NCI-H1436 (cell line): Measurements from ENCODE around the gene CACNA2D3.

Experiments
- DNase-seq: peaks from one replicate; lab custom pipeline; 2025; lab: John Stamatoyannopoulos, UW

The CACNA2D3 gene

GRCh38 chr3:54797111-54797510 is 674.8 kb downstream of the CACNA2D3 start:
- DNase-seq = no peak

GRCh38 chr3:54800478-54800877 is 678.1 kb downstream of the CACNA2D3 start:
- DNase-seq = no peak

- no peak for DNase-seq
Measured at GRCh38 chr3:54801977-54802376, 679.6 kb downstream of the CACNA2D3 start.

- DNase-seq = no peak
Measured at GRCh38 chr3:54810401-54810800, 688.0 kb downstream of the CACNA2D3 start.

- no peak for DNase-seq
Measured at GRCh38 chr3:54814224-54814623, 691.9 kb downstream of the CACNA2D3 start.

GRCh38 chr3:54817628-54818027 is 695.3 kb downstream of the CACNA2D3 start:
- DNase-seq = no peak

GRCh38 chr3:54818486-54818885 is 696.1 kb downstream of the CACNA2D3 start:
- DNase-seq = no peak

GRCh38 chr3:54818942-54819341 is 696.6 kb downstream of the CACNA2D3 start:
- DNase-seq = no peak

- DNase-seq = no peak
Measured at GRCh38 chr3:54819946-54820345, 697.6 kb downstream of the CACNA2D3 start.

GRCh38 chr3:54822206-54822605 is 699.9 kb downstream of the CACNA2D3 start:
- no peak for DNase-seq

- no peak for DNase-seq
Measured at GRCh38 chr3:54826251-54826691, 703.9 kb downstream of the CACNA2D3 start.

- no peak for DNase-seq
Measured at GRCh38 chr3:54827056-54827687, 704.8 kb downstream of the CACNA2D3 start.

- no peak for DNase-seq
Measured at GRCh38 chr3:54827776-54828175, 705.4 kb downstream of the CACNA2D3 start.

GRCh38 chr3:54830658-54831057 is 708.3 kb downstream of the CACNA2D3 start:
- DNase-seq = no peak

- no peak for DNase-seq
Measured at GRCh38 chr3:54831112-54831511, 708.8 kb downstream of the CACNA2D3 start.

GRCh38 chr3:54832876-54833275 is 710.5 kb downstream of the CACNA2D3 start:
- DNase-seq = no peak

- DNase-seq = no peak
Measured at GRCh38 chr3:54835701-54836100, 713.3 kb downstream of the CACNA2D3 start.

- DNase-seq = no peak
Measured at GRCh38 chr3:54836871-54837270, 714.5 kb downstream of the CACNA2D3 start.

- no peak for DNase-seq
Measured at GRCh38 chr3:54837964-54838363, 715.6 kb downstream of the CACNA2D3 start.

- DNase-seq = no peak
Measured at GRCh38 chr3:54841471-54841870, 719.1 kb downstream of the CACNA2D3 start.

- DNase-seq = no peak
Measured at GRCh38 chr3:54843352-54843751, 721.0 kb downstream of the CACNA2D3 start.

GRCh38 chr3:54844211-54844610 is 721.9 kb downstream of the CACNA2D3 start:
- DNase-seq = no peak

GRCh38 chr3:54845011-54845410 is 722.7 kb downstream of the CACNA2D3 start:
- DNase-seq = no peak

GRCh38 chr3:54845551-54845950 is 723.2 kb downstream of the CACNA2D3 start:
- DNase-seq = no peak
